ENCODE data around the gene SPRING1. TPM values are rescaled to one million over a fixed set of nuclear protein-coding genes. Genes with fewer than 3 reads are reported as not detected.

SPRING1 gene
- total RNA-seq, 1 donor from 2014 or later: 9.1 TPM

DNA sequence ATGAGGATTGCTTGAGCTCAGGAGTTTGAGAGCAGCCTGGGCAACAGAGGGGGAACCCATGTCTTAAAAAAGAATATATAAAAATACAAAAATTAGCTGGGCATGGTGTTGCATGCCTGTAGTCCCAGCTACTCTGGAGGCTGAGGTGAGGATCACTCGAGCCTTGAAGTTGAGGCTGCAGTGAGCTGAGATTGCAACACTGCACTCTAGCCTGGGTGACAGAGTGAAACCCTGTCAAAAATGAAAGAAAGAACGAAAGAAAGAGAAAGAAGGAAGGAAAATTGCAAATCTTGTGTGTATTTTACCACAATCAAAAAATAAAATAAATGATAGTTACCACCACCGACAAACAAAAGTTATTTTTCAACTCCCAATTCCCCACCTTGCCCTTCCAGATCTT lies 45.3 kb downstream of the SPRING1 start:
- no peak overlapping the region for H3K4me3 ChIP-seq
- intact Hi-C loops (cut with DNase I): no loop called here
- no peaks in the 10 kb centered on the region for H3K27me3 ChIP-seq
- no peaks in the 10 kb centered on the region for H3K36me3 ChIP-seq
- H3K9me3 ChIP-seq: no peaks in the 10 kb centered on the region
- TF ChIP-seq CTCF (IDR thresholded peaks at IDR 0.05) (no peak), POLR2A (IDR thresholded peaks at IDR 0.05) (no peak), POLR2AphosphoS5 (IDR thresholded peaks at IDR 0.05; ENCODE audit: insufficient read depth in 1 of 2, low read depth in 1 of 2) (no peak)
- no peak for DNase-seq (ENCODE audit: extremely low spot score in 2 of 2)
- peaks cover 13% of the 10 kb centered on the region for H3K4me1 ChIP-seq
- H3K27ac ChIP-seq: no peak overlapping the region

DNA sequence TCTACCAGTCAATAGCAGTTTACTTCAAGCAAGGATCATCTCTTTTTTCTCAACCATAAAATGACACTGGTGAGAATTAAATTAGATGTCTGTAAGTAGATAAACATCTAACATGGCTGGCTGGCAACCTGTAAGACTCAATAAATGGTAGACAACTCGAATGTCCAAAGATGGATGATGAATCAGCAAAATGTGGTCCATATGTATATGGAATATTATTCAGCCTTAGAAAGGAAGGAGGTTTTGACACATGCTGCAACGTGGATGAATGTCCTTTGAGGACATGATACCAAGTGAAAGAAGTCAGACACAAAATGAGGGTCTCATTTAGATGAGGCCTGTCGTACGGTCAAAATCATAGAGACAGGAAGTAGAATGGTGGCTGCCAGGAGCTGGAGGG lies 46.2 kb downstream of the SPRING1 start:
- no peak overlapping the region for H3K4me3 ChIP-seq
- intact Hi-C loops (cut with DNase I): no loop called here
- H3K27me3 ChIP-seq: no peaks in the 10 kb centered on the region
- H3K9me3 ChIP-seq: no peaks in the 10 kb centered on the region
- H3K4me1 ChIP-seq: peaks cover 13% of the 10 kb centered on the region
- no peak for DNase-seq (ENCODE audit: extremely low spot score in 2 of 2)
- no peaks in the 10 kb centered on the region for H3K36me3 ChIP-seq
- no peak overlapping the region for H3K27ac ChIP-seq
- TF ChIP-seq POLR2A (IDR thresholded peaks at IDR 0.05): no peak
- no peak for TF ChIP-seq CTCF (IDR thresholded peaks at IDR 0.05)
- TF ChIP-seq POLR2AphosphoS5 (IDR thresholded peaks at IDR 0.05; ENCODE audit: insufficient read depth in 1 of 2, low read depth in 1 of 2): no peak

GRCh38 chr12:116691205-116691604 lies 46.7 kb downstream of the SPRING1 start:
- intact Hi-C loops (cut with DNase I): no loop called here
- Histone ChIP-seq H3K4me1 (peaks cover 13% of the 10 kb centered on the region), H3K36me3 (no peaks in the 10 kb centered on the region), H3K9me3 (no peaks in the 10 kb centered on the region), H3K27me3 (no peaks in the 10 kb centered on the region), H3K27ac (no peak overlapping the region), H3K4me3 (no peak overlapping the region)
- DNase-seq (ENCODE audit: extremely low spot score in 2 of 2): no peak
- TF ChIP-seq POLR2AphosphoS5 (IDR thresholded peaks at IDR 0.05; ENCODE audit: insufficient read depth in 1 of 2, low read depth in 1 of 2) (no peak), POLR2A (IDR thresholded peaks at IDR 0.05) (no peak), CTCF (IDR thresholded peaks at IDR 0.05) (no peak)

GRCh38 chr12:116689979-116690744 lies 47.7 kb downstream of the SPRING1 start:
- Histone ChIP-seq H3K4me3 (no peak overlapping the region), H3K4me1 (peaks cover 13% of the 10 kb centered on the region), H3K36me3 (no peaks in the 10 kb centered on the region), H3K27me3 (no peaks in the 10 kb centered on the region), H3K9me3 (no peaks in the 10 kb centered on the region), H3K27ac (no peak overlapping the region)
- DNase-seq (ENCODE audit: extremely low spot score in 2 of 2): no peak
- TF ChIP-seq CTCF (IDR thresholded peaks at IDR 0.05) (no peak), POLR2AphosphoS5 (IDR thresholded peaks at IDR 0.05; ENCODE audit: insufficient read depth in 1 of 2, low read depth in 1 of 2) (no peak), POLR2A (IDR thresholded peaks at IDR 0.05) (no peak)
- intact Hi-C loops (cut with DNase I): no loop called here

- no peaks in the 10 kb centered on the region for H3K9me3 ChIP-seq
- H3K27me3 ChIP-seq: no peaks in the 10 kb centered on the region
- TF ChIP-seq CTCF (IDR thresholded peaks at IDR 0.05): no peak
- no peak for TF ChIP-seq POLR2AphosphoS5 (IDR thresholded peaks at IDR 0.05; ENCODE audit: insufficient read depth in 1 of 2, low read depth in 1 of 2)
- no peak for TF ChIP-seq POLR2A (IDR thresholded peaks at IDR 0.05)
- no peak overlapping the region for H3K27ac ChIP-seq
- DNase-seq (ENCODE audit: extremely low spot score in 2 of 2): no peak
- no peaks in the 10 kb centered on the region for H3K36me3 ChIP-seq
- H3K4me1 ChIP-seq: peaks cover 13% of the 10 kb centered on the region
- no peak overlapping the region for H3K4me3 ChIP-seq
- intact Hi-C loops (cut with DNase I): no loop called here
These were observed 48.3 kb downstream of the SPRING1 start for GRCh38 chr12:116689521-116689920.

Data from vagina (tissue), 2 donors.